NCI-H524 treated with DMSO at 0.1 percent for 48 hours (cell line): ENCODE results near the gene DAB2IP.
A peak's percentile ranks its signal among the peaks of the same experiment; 100 is the strongest.
"Not testable (repeated sequence)": the region's sequence is repeated elsewhere in the genome, so short reads cannot be mapped to it uniquely, and the experiment has no call there.

Experiments used
- DNase-seq: peaks from one replicate; lab custom pipeline; 2025; lab: John Stamatoyannopoulos, UW

The DAB2IP gene

DNA sequence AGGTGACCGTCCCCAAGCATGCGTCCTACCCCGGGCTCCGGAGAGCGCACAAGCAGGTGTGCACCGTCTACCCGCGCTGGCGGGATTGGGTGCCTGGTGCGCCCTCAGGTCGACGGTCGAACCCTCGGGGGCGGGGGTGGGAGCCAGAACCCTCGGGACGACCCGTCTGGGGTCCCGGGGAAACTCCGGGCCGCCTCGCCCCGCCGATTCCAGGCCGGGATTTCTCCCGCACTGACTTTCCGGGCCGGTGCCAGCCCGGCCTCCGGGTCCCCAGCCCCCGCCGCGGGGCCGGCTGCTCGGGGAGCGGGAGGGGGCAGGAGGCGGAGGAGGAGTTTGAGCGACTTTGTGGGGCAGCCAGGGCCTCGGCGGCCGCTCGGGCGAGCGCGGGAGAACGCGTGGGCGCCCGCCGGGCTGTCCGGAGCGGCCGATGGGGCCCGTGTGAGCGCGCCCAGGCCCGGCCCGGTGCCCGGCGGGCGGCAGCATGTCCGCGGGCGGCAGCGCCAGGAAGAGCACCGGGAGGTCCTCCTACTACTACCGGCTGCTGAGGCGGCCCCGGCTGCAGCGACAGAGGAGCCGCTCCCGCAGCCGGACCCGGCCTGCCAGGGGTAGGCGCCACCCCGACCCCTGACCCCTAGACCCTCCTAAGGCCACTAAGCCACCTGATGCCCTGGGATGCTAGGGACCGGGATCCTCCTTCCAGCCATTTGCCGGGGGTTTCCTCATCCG lies at the start of gene DAB2IP:
TSS of gene DAB2IP (plus strand) at position 340 of the 726 bp plus-strand sequence. CDS start at position 482, 142 bp downstream.
- DNase-seq: no peak

DNA sequence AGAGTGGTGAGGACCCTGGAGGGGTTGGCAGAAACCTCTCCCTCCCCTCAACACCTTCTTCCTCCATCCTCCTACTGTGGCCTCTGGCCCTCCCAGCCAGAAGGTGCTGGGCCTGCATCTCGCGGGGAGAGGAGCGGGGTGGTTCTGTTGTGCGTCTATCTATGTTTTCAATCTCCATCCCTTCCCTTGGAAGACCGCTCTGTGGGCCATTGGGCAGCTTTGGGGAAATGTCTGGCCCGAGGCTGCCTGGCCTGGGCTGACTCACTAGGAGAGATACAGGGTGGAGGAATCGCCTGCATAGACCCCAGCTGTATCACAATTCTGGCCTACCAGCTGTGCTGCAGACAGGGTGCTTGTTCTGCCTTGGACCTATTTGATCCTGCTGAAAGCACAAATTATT lies 48.4 kb upstream of the DAB2IP start:
- DNase-seq: no peak

DNA sequence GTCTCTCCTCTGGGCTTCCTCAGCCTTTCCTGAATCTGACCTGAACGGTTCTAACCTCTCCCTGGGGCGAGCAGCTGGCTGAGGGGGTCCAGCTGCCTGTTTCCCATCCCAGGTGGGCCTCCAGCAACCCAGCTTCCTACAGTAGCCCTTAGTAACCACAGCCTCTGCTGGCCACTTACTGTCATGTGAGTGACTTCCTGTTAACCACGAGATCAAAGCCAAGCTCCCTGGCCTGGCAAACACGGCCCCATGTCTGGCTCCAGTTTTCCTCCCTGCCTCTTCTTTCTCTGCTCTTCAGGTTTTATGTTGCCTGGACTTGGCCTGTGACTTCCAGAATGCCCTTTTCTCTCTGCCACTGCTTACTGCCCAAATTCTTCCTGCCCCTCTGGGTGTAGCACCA lies 47.2 kb upstream of the DAB2IP start:
- DNase-seq: no peak

DNA sequence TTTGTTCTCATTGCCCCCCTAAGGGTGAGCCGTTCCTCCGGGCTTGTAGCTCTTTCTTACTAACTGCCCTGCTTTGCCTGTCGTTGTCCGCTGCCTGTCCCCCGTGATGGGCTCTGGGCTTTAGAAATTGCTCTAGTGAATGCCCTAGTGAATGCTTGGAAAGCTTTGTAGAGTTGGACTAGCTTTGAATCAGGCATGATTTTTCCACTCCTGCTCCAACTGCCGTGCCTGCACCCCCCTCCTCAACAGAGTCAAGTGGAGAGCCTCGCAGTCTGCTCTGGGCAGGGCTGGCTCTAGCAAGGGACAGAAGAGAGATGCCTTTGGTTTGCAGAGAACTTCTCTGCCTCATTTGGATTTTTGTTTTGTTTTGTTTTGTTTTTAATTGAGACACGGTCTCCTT lies 46.8 kb upstream of the DAB2IP start:
- DNase-seq: no peak

DNA sequence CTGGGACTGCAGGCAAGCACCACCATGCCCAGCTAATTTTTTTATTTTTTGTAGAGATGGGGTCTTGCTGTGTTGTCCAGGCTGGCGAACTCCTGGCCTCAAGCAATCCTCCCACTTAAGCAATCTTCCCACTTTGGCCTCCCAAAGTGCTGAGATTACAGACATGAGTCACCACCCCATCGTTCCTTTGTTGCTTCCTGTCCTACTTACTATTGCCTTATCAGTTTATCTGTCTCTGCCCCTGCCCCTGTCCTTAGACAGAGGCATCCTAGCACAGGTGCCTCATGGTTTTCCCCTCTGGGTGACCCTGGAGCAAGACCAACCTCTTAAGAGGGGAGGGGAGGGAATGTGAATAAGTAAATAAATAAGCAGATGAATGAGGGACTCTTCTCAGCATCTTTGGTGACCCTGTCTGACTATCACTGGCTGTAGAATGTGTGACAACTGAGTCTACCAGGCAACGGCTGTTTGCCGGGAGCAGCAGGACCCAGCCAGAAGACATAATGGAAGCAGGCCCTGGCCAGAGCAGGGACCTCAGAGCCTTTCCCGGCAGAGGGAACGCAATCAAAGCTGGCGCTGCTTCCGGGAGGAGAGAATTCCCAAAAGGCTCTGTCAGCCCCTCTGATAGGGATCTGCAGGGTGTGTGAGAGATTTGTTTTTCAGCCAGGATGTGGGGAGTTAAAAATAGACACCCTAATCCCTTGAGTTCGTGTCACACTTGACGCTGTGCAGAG lies 43.8 kb upstream of the DAB2IP start:
- peak; percentile 53 for DNase-seq

DNA sequence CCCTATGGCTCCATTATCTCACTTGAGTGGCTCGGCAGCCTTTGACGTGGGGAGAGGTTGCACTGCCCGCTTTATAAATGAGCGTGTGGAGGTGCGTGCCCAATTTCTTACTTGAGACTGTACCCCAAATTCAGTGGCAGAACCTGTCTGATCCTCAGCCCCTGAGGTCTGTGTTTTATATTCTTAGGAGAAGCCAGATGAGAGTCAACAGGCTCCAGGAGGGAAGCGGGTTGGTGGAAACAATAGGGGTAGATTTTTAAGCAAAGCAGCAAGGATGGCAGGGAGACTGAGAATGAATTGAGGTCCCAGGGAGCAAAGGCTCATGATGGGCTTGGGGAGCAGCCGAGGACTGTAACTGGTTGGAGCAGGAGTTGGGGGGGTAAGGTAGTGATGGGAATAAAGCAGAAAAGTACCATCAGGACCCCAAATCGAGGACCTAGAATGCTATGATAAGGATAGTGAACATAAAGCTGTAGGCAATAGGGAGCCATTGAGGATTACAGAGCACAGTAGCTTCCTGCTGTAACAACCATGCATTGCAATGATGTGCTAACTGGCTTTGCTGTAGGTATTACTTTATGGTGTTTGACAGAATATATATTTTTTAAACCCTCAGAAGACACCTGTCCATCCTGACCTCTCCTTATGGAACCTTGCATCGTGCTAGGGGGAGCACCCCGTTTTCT lies 43.1 kb upstream of the DAB2IP start:
- no peak for DNase-seq

DNA sequence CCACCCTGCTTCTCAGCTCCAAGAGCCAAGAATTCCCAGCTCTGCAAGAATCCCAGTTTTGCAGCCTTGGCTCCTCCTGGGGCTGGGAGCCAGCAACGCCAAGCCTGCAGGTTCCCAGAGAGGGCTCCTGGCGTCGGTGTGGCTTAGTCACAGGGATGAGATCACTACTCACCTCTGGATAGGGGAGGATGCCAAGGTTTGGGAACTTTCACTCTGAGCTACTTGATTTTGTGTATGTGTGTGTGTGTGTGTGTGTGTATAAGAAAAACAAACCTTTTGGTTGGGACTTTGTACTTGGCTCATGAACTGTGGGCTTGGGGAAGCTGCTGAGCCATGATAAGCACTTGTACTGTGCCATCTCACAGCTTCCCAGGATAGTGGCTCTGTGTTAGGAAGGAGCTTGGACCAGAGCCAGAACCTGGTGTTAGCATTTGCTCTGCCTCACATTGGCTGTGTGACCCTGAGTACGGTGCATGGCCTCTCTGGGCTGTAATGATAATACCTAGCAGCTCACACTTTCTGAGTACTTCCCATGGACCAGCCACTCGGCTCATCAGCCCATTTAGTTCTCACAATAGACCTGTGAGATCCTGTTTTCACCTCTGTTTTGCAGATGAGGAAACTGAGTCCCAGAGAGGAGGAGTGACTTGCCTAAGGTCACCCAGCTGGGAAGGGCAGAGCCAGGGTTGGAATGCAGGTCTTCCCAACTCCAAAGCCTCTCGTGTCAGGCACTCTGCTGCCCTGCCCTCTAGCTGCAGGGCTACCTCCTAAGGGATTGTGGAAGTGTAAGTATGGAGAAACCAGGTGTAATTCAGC lies 41.4 kb upstream of the DAB2IP start:
- DNase-seq: no peak

DNA sequence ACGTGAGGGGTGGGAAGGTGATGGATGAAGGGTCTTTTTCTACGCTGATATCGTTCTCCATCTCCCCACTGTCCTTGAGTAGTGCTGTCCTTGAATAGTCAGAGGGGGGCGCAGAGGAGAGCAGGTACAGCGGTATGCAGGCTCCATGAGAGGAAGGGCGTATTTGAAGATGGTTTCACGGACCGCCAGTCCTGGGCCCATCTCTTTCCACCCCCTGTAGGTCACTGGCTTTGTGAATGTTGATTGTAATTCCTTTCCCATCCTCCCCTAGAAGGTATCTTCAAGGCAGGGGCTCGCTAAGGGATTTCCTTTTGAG lies 40.8 kb upstream of the DAB2IP start:
- no peak for DNase-seq

DNA sequence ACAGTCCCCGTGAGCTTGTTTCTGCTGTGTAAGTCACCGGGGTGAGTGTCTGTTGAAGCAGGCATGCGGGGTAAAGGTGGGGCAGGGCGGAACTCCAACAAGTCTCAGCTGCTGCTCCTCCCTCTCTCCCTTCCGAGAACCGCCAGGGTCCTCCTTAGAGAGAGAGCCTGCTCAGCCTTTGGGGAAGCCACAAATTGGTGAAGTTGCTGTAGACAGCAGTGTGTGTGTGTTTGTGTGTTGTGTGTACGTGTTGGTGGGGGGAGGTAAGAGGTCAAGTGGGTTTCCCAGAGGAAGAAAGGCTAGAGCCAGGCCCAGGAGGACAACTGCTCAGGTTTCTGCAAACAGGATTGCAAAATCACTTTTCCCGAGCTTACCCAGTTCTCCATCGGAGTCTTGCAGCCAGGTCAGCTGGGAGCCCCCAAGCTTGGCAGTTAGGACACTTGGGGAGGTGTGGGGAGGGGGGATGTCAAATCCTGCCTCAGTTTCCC lies 38.9 kb upstream of the DAB2IP start:
- no peak for DNase-seq

DNA sequence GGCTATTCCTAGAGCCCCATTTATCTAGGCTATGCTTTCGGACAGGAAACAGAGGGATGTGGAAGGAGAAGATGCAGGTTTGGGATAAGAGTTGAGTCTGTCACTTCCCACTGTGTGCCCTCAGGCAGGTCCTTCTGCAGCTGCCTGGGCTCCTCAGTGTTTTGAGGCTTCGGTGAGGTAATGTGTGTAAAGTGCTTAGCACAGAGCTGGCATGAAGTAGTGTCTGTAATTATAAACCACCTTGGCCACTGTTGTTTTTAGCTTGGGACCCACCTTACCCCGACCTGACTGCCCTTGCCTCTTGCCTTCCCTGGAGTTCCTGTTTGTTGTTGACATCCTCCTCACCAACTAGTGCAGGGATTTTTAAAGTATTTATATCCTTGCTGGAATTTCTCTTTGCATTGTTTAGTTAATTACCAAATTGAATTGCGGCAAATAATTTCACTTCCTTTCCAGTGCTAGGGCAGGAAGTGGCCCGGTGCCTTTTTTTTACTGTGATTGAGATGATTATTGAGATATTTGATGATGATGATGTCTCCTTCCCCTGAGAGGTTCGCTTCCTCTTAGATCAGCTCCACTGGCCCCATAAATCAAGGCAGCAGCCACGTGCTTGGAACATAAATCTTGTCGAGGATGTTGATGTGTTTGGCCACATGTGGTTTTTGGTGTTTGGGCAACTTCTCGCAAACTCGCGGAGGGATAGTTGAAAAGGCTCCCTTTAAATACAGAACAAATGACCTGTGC lies 38.3 kb upstream of the DAB2IP start:
- no peak for DNase-seq

DNA sequence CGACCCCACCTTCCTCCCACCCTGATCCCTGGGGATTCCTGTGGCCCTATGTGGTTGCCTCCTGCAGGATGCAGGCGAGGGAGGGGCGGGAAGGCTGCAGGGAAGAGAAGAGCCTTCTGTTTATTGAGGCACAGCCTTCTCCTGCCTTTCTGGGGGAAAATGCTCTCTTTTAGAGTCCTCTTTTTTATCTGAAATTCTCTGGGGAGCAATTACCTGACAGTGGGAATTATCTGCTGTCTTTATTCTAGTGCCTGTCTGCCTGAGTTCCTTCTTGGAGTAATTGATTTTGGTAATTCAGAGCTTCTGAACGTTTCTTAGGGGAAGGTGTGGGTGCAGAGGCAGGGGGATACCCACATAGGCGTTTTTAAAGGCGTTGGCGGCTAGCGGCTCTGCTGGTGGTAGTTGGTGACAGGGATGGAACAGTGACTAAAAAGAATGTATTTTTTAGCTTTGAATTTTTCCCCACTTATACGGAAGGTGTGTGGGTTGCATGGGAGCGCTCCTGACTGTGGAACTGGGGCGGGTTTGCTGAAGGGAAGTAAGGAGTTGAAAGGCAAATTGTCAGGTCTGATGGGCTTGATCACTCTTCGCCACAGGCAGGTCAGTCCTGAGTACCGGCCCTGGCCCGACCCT lies 35.2 kb upstream of the DAB2IP start:
- DNase-seq: no peak

DNA sequence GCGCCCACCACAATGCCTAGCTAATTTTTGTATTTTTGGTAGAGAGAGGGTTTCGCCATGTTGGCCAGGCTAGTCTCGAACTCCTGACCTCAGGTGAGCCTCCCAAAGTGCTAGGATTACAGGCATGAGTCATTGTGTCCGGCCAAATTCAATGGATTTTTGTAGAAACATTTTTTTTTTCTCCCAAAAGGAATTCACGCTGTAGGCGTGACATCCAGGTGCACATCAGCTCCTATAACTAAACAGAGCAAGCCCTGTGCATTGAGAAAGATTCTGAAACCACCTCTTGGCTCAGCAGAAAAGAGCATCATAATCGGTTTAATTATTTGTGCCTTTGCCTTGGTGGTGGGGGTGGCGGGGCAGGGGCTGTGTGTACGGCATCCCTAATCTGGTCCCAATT lies 32.9 kb upstream of the DAB2IP start:
- DNase-seq: no peak

DNA sequence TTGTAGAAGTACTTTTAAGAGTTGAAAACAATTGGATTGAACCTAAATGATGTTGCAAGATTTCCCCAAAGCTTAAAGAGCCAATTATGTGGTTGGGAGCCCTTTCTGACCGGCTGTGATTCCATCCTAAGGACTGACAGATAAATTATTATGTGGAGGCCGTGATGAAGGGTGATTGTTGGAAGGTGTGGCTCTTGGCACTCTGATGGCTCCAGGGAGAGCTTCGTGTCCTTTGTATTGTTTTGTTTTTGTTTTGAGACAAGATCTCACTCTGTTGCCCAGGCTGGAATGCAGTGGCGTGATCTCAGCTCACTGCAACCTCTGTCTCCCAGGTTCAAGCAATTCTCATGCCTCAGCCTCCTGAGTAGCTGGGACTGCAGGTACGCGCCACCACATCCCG lies 32.5 kb upstream of the DAB2IP start:
- DNase-seq: not testable (repeated sequence)

DNA sequence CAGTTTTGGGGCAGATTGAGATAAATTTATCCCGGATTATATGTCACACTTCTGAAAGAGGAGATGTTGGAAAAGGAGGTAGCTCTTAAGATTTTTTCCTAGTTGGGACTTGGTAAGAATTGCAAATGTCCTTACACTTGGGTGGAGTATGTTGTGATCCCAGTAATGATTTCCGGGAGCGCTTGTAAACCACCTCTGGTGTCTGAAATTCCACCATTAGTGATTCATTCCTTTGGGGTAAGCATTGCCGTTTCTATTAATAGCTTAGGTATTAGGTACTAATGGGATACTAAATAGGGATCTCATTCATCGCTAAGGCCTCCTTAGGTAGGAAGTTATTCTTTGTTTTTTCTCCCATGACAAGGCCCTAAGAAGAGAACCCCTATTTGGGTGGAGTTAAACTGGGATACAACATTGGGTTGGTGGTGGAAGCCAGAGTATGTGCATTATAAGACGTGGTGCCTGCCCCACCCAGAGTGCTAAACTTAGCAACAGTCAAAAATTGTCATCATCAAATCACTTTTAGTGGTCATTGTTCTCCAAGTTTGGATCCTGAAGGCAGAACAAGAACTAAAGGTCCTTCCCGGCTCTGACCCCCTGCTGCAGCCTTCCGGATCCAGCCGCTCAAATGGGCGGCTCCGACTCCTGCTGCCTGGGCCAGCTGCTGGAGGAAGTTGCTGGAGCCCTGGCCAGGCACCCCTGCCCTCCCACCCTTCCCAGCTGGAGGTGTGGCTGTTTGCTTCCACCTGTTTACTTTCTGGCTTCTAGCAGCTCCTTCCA lies 31.7 kb upstream of the DAB2IP start:
- no peak for DNase-seq

DNA sequence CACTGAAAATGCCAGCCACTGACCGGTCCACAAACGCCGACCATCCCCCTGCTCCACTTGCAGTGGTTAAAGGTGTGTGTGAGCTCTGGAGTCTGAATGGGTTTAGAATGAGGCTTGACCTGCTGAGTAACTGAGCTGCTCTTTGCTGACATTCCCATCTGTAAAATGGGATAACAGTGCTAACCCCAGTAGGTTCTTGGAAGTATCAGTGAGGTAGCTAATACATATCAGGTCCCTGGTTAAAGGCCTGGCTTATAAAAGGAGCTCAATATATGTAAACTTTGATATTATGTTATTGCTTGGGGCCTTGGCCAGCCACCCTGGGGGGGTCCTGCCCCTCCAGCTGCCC lies 31.1 kb upstream of the DAB2IP start:
- no peak for DNase-seq

DNA sequence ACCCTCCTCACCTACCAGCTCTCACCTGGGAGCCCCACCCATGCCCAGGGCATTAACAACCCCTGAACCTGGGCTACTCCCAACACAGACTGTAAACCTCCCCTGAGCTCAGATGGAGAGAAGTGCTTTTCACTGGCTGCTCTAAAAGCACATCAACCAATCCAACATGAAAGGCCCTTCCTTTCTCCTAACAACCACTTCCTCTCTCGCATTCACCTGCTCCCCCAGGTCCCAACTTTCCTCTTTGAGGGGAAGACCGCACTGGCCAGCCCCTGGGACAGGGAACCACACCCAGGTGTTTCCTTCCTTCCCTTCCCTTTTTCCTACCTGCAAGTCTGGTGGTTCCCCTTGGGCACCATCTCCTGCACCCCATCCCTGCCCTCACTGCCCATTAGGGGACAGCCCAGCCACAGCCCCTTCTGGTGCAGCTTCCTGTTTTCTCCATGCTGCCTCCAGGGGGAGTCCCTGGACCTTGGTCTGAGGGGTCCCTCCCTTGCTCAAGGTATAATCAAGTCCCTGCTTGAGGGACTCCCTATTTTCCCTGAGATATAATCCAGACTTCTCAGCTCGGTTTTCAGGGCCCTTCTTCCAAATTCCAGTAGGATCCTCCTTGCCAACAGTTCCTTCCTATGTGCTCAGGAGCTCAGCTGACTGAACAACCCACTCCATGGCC lies 30.5 kb upstream of the DAB2IP start:
- peak; percentile 21 for DNase-seq

DNA sequence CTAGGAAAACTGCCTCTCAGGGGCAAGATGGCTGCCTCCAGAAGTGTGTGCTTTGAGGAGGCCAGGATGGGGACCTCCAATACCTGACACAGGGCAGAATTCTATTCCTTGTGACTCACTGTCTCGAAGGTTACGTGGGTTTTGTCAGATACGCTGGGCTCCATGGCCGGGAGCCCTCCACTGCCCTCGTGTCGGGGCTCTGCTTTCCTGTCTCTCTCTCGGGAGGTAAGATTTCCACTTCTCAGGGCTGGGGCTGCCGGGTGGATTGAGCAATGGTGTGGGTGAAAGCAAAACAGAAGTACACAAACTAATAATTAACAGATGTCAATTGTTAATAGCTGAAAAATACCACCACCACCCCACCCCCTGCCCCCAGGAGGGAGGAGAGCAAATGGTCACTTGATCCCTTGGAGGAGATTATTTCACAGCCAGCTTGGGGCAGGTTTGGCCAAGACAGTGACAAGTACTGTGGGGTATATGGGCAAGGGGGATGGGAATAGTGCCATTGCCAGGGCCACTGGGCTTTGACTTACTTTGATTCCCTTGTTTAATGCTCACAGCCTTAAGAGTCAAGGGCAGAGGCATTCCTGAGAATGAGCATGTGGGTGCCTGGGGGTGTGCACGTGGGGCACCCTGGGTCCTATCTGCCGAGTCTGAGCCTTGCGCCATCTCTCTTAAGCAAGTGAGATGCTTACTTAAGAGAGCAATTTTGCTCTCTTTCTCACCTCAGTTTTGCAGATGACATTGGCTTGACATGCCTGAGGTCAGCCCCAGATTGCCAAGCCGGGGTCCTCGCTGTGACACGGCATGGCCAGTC lies 28.8 kb upstream of the DAB2IP start:
- DNase-seq: no peak

DNA sequence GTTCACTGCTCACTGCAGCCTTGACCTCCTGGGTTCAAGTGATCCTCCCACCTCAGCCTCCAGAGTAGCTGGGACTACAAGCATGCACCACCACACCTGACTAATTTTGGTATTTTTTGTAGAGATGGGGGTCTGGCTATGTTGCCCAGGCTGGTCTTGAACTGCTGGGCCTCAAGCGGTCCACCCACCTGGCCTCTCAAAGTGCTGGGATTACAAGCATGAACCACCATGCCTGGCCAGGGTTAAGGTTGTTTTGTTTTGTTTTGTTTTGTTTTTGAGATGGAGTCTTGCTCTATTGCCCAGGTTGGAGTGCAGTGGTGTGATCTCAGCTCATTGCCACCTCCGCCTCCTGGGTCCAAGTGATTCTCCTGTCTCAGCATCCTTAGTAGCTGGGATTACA lies 28.0 kb upstream of the DAB2IP start:
- DNase-seq: not testable (repeated sequence)

DNA sequence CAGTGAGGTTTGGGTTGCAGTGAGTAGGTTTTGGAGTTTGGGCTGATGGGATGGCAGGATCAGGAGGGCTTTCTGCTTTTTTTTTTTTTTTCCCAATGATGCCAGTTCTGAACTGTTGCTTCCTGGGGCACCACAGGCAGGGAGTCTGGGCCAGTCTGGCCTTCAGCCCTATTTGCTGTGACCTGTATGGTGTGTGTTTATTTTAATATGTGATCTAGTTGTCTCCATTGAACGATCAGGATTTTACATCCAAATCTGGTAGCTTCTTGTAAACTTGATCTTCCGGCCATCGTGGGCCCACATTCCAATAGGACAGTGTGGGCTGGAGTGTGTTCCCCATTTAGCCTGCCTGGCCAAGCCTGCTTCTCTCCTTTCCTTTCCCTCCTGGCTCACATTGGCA lies 25.8 kb upstream of the DAB2IP start:
- no peak for DNase-seq
